ENCODE results near the gene ADGRG1. TPM values are rescaled to one million over a fixed set of nuclear protein-coding genes. Genes with fewer than 3 reads are reported as not detected.
"Not testable (repeated sequence)": the region's sequence is repeated elsewhere in the genome, so short reads cannot be mapped to it uniquely, and the experiment has no call there.

The ADGRG1 gene
- total and polyA plus RNA-seq, 2 experiments from 2014 or later: 45.9 to 58.0 TPM

DNA sequence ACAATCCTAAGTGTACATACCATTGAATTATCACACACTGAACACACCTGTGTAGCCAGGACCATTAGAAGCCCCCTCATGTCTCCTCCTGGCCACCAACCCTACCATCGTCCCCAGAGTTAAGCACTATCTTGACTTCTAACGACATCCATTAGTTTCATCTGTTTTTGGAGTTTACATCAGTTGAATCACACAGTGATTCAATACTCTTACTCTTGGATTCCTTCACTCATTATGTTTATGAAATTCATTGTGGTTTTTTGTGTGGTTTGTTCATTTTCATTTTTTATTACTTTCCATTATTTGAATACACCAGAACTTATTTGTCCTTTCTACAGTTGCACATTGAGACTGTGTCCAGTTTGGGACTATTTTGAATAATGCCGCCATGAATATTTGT lies 79.7 kb downstream of the ADGRG1 start:
- Histone ChIP-seq H3K79me2 (no peaks in the 10 kb centered on the region), H3K4me1 (ENCODE audit: insufficient read depth) (peaks cover 10% of the 10 kb centered on the region), H3K36me3 (replicated peaks; ENCODE audit: insufficient read depth, low read depth) (no peaks in the 10 kb centered on the region), H3K27ac (no peak overlapping the region), H4K20me1 (ENCODE audit: insufficient read depth, poor library complexity, severe bottlenecking) (no peaks in the 10 kb centered on the region), H3K4me3 (no peak overlapping the region), H3K9me3 (ENCODE audit: low read depth) (no peaks in the 10 kb centered on the region), H2AFZ (no peak overlapping the region), H3K4me2 (no peak overlapping the region), H3K27me3 (no peaks in the 10 kb centered on the region), H3K9me2 (replicated peaks; ENCODE audit: insufficient read depth) (no peaks in the 10 kb centered on the region)
- TF ChIP-seq, protein P1, sequence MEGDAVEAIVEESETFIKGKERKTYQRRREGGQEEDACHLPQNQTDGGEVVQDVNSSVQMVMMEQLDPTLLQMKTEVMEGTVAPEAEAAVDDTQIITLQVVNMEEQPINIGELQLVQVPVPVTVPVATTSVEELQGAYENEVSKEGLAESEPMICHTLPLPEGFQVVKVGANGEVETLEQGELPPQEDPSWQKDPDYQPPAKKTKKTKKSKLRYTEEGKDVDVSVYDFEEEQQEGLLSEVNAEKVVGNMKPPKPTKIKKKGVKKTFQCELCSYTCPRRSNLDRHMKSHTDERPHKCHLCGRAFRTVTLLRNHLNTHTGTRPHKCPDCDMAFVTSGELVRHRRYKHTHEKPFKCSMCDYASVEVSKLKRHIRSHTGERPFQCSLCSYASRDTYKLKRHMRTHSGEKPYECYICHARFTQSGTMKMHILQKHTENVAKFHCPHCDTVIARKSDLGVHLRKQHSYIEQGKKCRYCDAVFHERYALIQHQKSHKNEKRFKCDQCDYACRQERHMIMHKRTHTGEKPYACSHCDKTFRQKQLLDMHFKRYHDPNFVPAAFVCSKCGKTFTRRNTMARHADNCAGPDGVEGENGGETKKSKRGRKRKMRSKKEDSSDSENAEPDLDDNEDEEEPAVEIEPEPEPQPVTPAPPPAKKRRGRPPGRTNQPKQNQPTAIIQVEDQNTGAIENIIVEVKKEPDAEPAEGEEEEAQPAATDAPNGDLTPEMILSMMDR (IDR thresholded peaks at IDR 0.05; ENCODE audit: poor library complexity): no peak
- TF ChIP-seq EZH2 (IDR thresholded peaks at IDR 0.05; ENCODE audit: borderline replicate concordance) (no peak), EZH2phosphoT487 (IDR thresholded peaks at IDR 0.05; ENCODE audit: low read depth, severe bottlenecking, unreplicated experiment) (no peak)
- no peak for DNase-seq (ENCODE audit: low spot score)
- WGBS (ENCODE audit: low lambda C conversion rate, missing lambda C conversion rate): 92% methylated on average over 3 of the region's 3 CpGs

DNA sequence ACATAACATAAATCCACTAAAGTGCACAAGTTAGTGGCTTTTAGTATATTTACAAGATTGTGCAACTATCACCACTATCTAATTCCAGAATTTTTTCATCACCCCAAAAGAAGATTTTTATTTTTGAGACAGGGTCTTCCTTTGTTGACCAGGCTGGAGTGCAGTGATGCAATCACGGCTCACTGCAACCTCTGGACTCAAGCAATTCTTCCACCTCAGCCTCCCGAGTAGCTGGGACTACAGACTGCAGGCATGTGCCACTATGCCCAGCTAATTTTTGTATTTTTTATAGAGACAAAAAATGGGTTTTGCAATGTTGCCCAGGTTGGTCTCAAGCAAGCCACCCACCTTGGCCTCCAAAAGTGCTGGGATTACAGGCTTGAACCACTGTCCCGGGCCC lies 81.2 kb downstream of the ADGRG1 start:
- H3K27me3 ChIP-seq: no peaks in the 10 kb centered on the region
- no peaks in the 10 kb centered on the region for H3K36me3 ChIP-seq (replicated peaks; ENCODE audit: insufficient read depth, low read depth)
- peaks cover 3% of the 10 kb centered on the region for H3K4me1 ChIP-seq (ENCODE audit: insufficient read depth)
- H3K4me2 ChIP-seq: no peak overlapping the region
- H3K27ac ChIP-seq: no peak overlapping the region
- WGBS (ENCODE audit: low lambda C conversion rate, missing lambda C conversion rate): 61% methylated on average over 3 of the region's 3 CpGs
- H3K9me3 ChIP-seq (ENCODE audit: low read depth): no peaks in the 10 kb centered on the region
- DNase-seq (ENCODE audit: low spot score): no peak
- TF ChIP-seq EZH2phosphoT487 (IDR thresholded peaks at IDR 0.05; ENCODE audit: low read depth, severe bottlenecking, unreplicated experiment) (no peak), EZH2 (IDR thresholded peaks at IDR 0.05; ENCODE audit: borderline replicate concordance) (no peak)
- TF ChIP-seq, protein P1 (IDR thresholded peaks at IDR 0.05; ENCODE audit: poor library complexity): no peak
- no peak overlapping the region for H3K4me3 ChIP-seq
- H3K9me2 ChIP-seq (replicated peaks; ENCODE audit: insufficient read depth): no peaks in the 10 kb centered on the region
- H2AFZ ChIP-seq: no peak overlapping the region
- no peaks in the 10 kb centered on the region for H3K79me2 ChIP-seq
- H4K20me1 ChIP-seq (ENCODE audit: insufficient read depth, poor library complexity, severe bottlenecking): no peaks in the 10 kb centered on the region

DNA sequence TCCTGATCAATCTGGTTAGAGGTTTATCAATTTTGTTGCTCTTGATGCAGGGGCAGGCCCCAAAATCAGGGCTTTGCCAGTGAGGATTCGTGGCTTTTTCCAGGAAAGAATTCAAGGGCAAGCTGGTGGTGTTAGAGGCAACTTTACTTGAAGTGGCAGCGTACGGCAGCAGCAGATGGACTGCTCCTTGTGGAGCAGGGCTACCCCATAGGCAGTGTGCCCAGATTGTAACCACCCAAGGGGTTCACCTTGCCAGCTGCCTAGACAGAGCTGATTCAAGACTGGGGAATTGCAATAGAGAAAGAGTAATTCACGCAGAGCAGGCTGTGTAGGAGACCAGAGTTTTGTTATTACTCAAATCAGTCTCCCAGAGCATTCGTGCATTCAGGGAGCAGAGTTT lies 82.9 kb downstream of the ADGRG1 start:
- H3K79me2 ChIP-seq: no peaks in the 10 kb centered on the region
- 91% methylated on average over 5 of the region's 5 CpGs for WGBS (ENCODE audit: low lambda C conversion rate, missing lambda C conversion rate)
- no peak overlapping the region for H3K4me3 ChIP-seq
- H4K20me1 ChIP-seq (ENCODE audit: insufficient read depth, poor library complexity, severe bottlenecking): no peaks in the 10 kb centered on the region
- H3K36me3 ChIP-seq (replicated peaks; ENCODE audit: insufficient read depth, low read depth): no peaks in the 10 kb centered on the region
- H3K4me2 ChIP-seq: no peak overlapping the region
- H3K9me3 ChIP-seq (ENCODE audit: low read depth): no peaks in the 10 kb centered on the region
- H3K27me3 ChIP-seq: no peaks in the 10 kb centered on the region
- no peak overlapping the region for H3K27ac ChIP-seq
- H3K9me2 ChIP-seq (replicated peaks; ENCODE audit: insufficient read depth): no peaks in the 10 kb centered on the region
- no peaks in the 10 kb centered on the region for H3K4me1 ChIP-seq (ENCODE audit: insufficient read depth)
- no peak for TF ChIP-seq EZH2 (IDR thresholded peaks at IDR 0.05; ENCODE audit: borderline replicate concordance)
- TF ChIP-seq EZH2phosphoT487 (IDR thresholded peaks at IDR 0.05; ENCODE audit: low read depth, severe bottlenecking, unreplicated experiment): no peak
- TF ChIP-seq, protein P1 (IDR thresholded peaks at IDR 0.05; ENCODE audit: poor library complexity): no peak
- DNase-seq (ENCODE audit: low spot score): no peak
- no peak overlapping the region for H2AFZ ChIP-seq

DNA sequence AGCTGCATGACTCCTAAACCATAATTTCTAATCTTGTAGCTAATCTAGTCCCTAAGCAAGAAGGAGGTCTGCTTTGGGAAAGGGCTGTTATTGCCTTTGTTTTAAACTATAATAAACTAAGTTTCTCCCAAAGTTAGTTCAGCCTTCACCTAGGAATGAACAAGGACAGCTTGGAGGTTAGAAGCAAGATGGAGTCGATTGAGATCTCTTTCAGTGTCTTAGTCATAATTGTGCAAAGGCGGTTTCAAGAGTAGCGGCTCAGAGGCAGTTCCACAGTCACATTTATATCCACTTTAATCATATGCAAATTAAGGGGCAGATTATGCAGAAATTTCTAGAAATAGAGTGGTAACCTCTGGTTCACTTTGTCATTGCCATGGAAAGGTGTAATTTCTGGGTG lies 83.6 kb downstream of the ADGRG1 start:
- H4K20me1 ChIP-seq (ENCODE audit: insufficient read depth, poor library complexity, severe bottlenecking): no peaks in the 10 kb centered on the region
- no peaks in the 10 kb centered on the region for H3K9me2 ChIP-seq (replicated peaks; ENCODE audit: insufficient read depth)
- no peaks in the 10 kb centered on the region for H3K79me2 ChIP-seq
- TF ChIP-seq EZH2 (IDR thresholded peaks at IDR 0.05; ENCODE audit: borderline replicate concordance) (no peak), EZH2phosphoT487 (IDR thresholded peaks at IDR 0.05; ENCODE audit: low read depth, severe bottlenecking, unreplicated experiment) (no peak)
- TF ChIP-seq, protein P1 (IDR thresholded peaks at IDR 0.05; ENCODE audit: poor library complexity): no peak
- DNase-seq (ENCODE audit: low spot score): no peak
- no peaks in the 10 kb centered on the region for H3K9me3 ChIP-seq (ENCODE audit: low read depth)
- H3K4me1 ChIP-seq (ENCODE audit: insufficient read depth): no peaks in the 10 kb centered on the region
- no peak overlapping the region for H3K4me3 ChIP-seq
- 91% methylated on average over 3 of the region's 3 CpGs for WGBS (ENCODE audit: low lambda C conversion rate, missing lambda C conversion rate)
- no peak overlapping the region for H2AFZ ChIP-seq
- no peaks in the 10 kb centered on the region for H3K36me3 ChIP-seq (replicated peaks; ENCODE audit: insufficient read depth, low read depth)
- no peak overlapping the region for H3K4me2 ChIP-seq
- no peak overlapping the region for H3K27ac ChIP-seq
- no peaks in the 10 kb centered on the region for H3K27me3 ChIP-seq

DNA sequence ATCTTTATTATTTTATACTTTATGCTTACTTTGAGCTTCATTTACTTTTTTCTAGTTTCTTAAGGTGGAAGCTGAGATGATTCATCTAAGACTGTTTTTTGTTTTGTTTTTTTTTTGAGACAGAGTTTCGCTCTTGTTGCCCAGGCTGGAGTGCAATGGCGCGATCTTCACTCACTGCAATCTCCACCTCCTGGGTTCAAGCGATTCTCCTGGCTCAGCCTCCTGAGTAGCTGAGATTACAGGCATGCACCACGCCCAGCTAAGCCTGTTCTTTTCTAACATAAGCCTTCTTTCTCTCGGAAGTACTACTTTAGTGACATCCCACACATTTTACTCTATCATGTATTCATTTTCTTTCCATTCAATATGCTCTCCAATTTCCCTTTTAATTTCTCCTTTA lies 84.1 kb downstream of the ADGRG1 start:
- H4K20me1 ChIP-seq (ENCODE audit: insufficient read depth, poor library complexity, severe bottlenecking); H3K9me2 ChIP-seq (replicated peaks; ENCODE audit: insufficient read depth); H3K4me2 ChIP-seq; DNase-seq (ENCODE audit: low spot score); H3K27ac ChIP-seq; H3K9me3 ChIP-seq (ENCODE audit: low read depth); H3K79me2 ChIP-seq; H3K27me3 ChIP-seq; H3K36me3 ChIP-seq (replicated peaks; ENCODE audit: insufficient read depth, low read depth); H3K4me1 ChIP-seq (ENCODE audit: insufficient read depth); H3K4me3 ChIP-seq; H2AFZ ChIP-seq: not testable (repeated sequence)
- 75% methylated on average over 6 of the region's 6 CpGs for WGBS (ENCODE audit: low lambda C conversion rate, missing lambda C conversion rate)
